Central memory CD8-positive, alpha-beta T cell (primary cell): ENCODE measurements around the gene ZSCAN21.
A peak's percentile ranks its signal among the peaks of the same experiment; 100 is the strongest.

Experiments used
- ATAC-seq: fragments of 150-1000 bp; cut with Tn5 transposase; replicated peaks from 2 replicates; pipeline ENCODE4 v1.10.0; 2022; ENCODE audit warnings: mild to moderate bottlenecking, moderate FRiP score, moderate number of reproducible peaks; ENCODE audit not compliant: poor library complexity, severe bottlenecking; ENCODE audit errors: extremely low read depth
- DNase-seq, 2 donors: peaks; one replicate each; pipeline ENCODE4 v3.0.0; 2021; ENCODE audit warnings: low spot score in 2 of 2
- H3K27ac Mint-ChIP-seq: one replicate; pipeline ENCODE4 v1.8.0; 2022; ENCODE audit warnings: low read depth, mild to moderate bottlenecking, moderate library complexity, mixed read lengths
- H3K27me3 Mint-ChIP-seq: one replicate; pipeline ENCODE4 v1.8.0; 2022; ENCODE audit warnings: mixed read lengths
- H3K36me3 Mint-ChIP-seq: one replicate; pipeline ENCODE4 v1.8.0; 2022; ENCODE audit warnings: mild to moderate bottlenecking, moderate library complexity, mixed read lengths; ENCODE audit not compliant: insufficient read depth
- H3K4me1 Mint-ChIP-seq: one replicate; pipeline ENCODE4 v1.8.0; 2022; ENCODE audit warnings: mixed read lengths
- H3K4me3 Mint-ChIP-seq: one replicate; pipeline ENCODE4 v1.8.0; 2022; ENCODE audit warnings: mild to moderate bottlenecking, moderate library complexity, mixed read lengths
- H3K9me3 Mint-ChIP-seq: one replicate; pipeline ENCODE4 v1.8.0; 2022; ENCODE audit warnings: mixed read lengths

ZSCAN21 gene

DNA sequence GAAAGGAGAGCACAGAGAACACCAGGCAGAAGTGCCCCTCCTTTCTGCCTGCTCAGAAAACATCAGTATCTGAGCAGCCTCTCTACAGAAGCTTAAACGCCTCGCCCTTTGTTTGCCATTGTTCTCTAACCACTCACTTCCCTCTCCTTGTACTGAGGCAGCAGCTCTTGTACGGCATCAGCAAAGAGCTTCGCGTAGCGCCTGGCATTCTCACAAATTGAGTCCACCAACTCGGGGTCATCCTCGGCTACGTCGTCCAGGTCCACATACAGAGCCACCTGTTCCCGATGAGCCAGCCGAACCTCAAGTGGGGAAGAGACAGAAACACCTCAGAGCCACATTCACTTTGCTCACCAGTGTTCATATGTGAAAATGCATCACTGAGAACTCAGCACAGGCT is 49.9 kb downstream of the ZSCAN21 start:
- Mint-ChIP-seq H3K4me1 (peaks cover 37% of the 10 kb centered on the region), H3K27me3 (no peaks in the 10 kb centered on the region), H3K9me3 (no peaks in the 10 kb centered on the region)

DNA sequence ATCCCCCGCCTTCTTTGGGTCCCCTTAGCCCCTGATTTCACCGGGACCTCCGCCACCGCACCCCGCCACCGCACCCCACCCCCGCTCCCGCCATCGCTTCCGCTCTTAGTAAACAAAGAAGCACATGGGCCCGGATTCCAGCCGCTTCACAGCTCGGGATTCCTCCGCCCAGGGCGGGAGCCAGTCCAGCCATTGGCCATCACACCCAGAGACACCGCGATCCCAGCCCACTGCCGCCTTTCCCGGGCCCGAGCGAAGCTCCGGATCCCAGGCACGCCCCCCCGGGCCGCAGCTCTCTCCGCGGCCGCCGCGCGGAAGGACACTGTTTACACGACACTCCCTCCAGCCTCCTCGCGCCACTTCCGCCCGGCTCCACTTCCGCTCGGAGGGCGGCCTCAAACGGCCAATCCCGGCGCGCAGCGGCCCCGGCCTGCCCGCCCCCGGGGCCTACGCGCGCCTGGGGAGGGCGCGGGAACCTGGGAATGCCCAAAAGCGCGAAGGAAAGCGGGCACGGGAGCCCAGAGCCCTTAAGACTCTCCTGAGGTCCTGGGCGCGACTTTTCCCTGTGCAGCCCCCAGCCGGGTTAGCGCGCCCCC is 50.9 kb downstream of the ZSCAN21 start:
- no peaks in the 10 kb centered on the region for H3K27me3 Mint-ChIP-seq
- H3K9me3 Mint-ChIP-seq = no peaks in the 10 kb centered on the region
- ATAC-seq (peak; percentile 84), DNase-seq (peak; percentile 82 to 86)
- peak overlapping the region; percentile 94 for H3K4me3 Mint-ChIP-seq
- H3K36me3 Mint-ChIP-seq = peaks cover 57% of the 10 kb centered on the region
- H3K27ac Mint-ChIP-seq = peak overlapping the region; percentile 97
- peaks cover 37% of the 10 kb centered on the region for H3K4me1 Mint-ChIP-seq

More for the DNA sequence above, 49.9 kb downstream of the ZSCAN21 start:
- Mint-ChIP-seq H3K4me3 (peak overlapping the region; percentile 94), H3K27ac (peak overlapping the region; percentile 97), H3K36me3 (peaks cover 60% of the 10 kb centered on the region)
- no peak for ATAC-seq
- DNase-seq = no peak

- Mint-ChIP-seq H3K27ac (peak within 1 kb of the TSS; percentile 97), H3K4me1 (peaks cover 37% of the 10 kb centered on the region), H3K27me3 (no peaks in the 10 kb centered on the region), H3K4me3 (peak within 1 kb of the TSS; percentile 94), H3K36me3 (peaks cover 55% of the 10 kb centered on the region), H3K9me3 (no peaks in the 10 kb centered on the region)
- DNase-seq (peak; percentile 87 to 91), ATAC-seq (peak; percentile 91)
Measured at GRCh38 chr7:100101016-100101862, 51.7 kb downstream of the ZSCAN21 start, which contains the start of the genes AP4M1 and MCM7. AP4M1 (plus strand) TSS chr7:100101643; CDS start chr7:100101715, 72 bp downstream. MCM7 (minus strand) TSS chr7:100101397; CDS start chr7:100101294, 103 bp downstream.

DNA sequence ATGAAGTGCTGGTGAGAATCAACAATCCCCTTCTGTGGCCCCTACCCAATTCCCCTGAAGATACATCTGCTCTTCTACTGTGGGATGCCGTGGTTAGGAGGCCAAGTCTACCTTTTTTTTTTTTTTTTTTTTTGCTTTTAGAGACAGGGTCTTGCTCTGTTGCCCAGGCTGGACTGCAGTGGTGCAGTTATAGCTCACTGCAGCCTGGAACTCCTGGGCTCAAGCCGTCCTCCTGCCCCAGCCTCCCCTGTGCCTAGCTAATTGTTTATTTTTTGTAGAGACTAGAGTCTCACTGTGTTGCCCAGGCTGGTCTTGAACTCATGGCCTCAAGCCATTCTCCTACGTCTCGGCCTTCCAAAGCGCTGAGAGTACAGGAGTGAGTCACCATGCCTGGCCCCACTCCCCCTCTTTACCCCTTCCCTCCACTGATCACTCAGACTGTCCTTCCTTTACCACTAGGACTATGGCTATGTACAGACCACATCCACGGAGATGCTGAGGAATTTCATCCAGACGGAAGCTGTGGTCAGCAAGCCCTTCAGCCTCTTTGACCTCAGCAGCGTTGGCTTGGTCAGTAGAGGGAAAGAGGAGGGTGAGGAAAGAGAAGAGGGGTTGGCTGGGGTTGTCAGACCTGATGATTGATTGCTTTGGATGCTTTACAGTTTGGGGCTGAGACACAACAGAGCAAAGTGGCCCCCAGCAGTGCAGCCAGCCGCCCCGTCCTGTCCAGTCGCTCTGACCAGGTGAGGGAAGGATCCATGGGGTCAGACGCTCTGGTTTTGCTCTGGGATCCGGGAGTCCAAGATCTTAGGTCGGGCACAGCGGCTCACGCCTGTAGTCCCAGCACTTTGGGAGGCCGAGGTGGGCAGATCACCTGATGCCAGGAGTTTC is 53.6 kb downstream of the ZSCAN21 start:
- Mint-ChIP-seq H3K27me3 (no peaks in the 10 kb centered on the region), H3K4me3 (peak overlapping the region; percentile 94), H3K4me1 (peaks cover 27% of the 10 kb centered on the region), H3K36me3 (peaks cover 47% of the 10 kb centered on the region), H3K9me3 (no peaks in the 10 kb centered on the region), H3K27ac (peak overlapping the region; percentile 29)
- ATAC-seq = no peak
- DNase-seq = no peak

- DNase-seq = no peak
- no peak for ATAC-seq
- H3K27ac Mint-ChIP-seq = no peak overlapping the region
- no peaks in the 10 kb centered on the region for H3K27me3 Mint-ChIP-seq
- peaks cover 35% of the 10 kb centered on the region for H3K36me3 Mint-ChIP-seq
- H3K4me1 Mint-ChIP-seq = peaks cover 5% of the 10 kb centered on the region
- H3K9me3 Mint-ChIP-seq = no peaks in the 10 kb centered on the region
- no peak overlapping the region for H3K4me3 Mint-ChIP-seq
Measured at GRCh38 chr7:100105534-100105933, 56.0 kb downstream of the ZSCAN21 start.

- no peak overlapping the region for H3K27ac Mint-ChIP-seq
- no peaks in the 10 kb centered on the region for H3K9me3 Mint-ChIP-seq
- DNase-seq (no peak), ATAC-seq (no peak)
- no peak overlapping the region for H3K4me3 Mint-ChIP-seq
- peaks cover 5% of the 10 kb centered on the region for H3K4me1 Mint-ChIP-seq
- no peaks in the 10 kb centered on the region for H3K27me3 Mint-ChIP-seq
- H3K36me3 Mint-ChIP-seq = peaks cover 37% of the 10 kb centered on the region
Measured at GRCh38 chr7:100106633-100107032, 57.1 kb downstream of the ZSCAN21 start.

- ATAC-seq = no peak
- no peaks in the 10 kb centered on the region for H3K9me3 Mint-ChIP-seq
- H3K27ac Mint-ChIP-seq = no peak overlapping the region
- no peak overlapping the region for H3K4me3 Mint-ChIP-seq
- peaks cover 5% of the 10 kb centered on the region for H3K4me1 Mint-ChIP-seq
- no peak for DNase-seq
- peaks cover 35% of the 10 kb centered on the region for H3K36me3 Mint-ChIP-seq
- no peaks in the 10 kb centered on the region for H3K27me3 Mint-ChIP-seq
Measured at GRCh38 chr7:100107125-100107737, 57.7 kb downstream of the ZSCAN21 start.

DNA sequence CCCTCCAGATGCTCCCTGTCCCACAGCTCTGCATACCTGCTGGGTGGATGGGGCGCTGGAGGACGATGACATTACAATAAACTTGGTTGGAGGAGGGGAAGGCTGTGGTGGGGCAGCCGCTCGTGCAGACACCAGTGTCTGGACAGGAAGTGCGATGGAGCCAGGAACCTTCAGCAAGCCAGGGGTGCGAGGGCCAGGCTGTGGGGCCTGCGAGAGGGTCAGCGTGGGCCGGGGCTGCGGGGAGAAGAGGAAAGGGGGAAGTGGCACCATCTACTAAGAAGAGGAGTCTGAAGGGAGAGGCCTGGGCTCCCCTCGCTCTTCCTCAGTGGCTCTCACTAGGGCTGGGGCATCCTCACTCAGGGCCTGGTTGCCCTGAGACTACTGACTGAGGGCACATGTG is 58.3 kb downstream of the ZSCAN21 start:
- H3K4me1 Mint-ChIP-seq = no peaks in the 10 kb centered on the region
- no peak for ATAC-seq
- no peak overlapping the region for H3K27ac Mint-ChIP-seq
- no peak for DNase-seq
- H3K36me3 Mint-ChIP-seq = peaks cover 41% of the 10 kb centered on the region
- no peaks in the 10 kb centered on the region for H3K27me3 Mint-ChIP-seq
- no peak overlapping the region for H3K4me3 Mint-ChIP-seq
- H3K9me3 Mint-ChIP-seq = no peaks in the 10 kb centered on the region

GRCh38 chr7:100109521-100110163 is 60.1 kb downstream of the ZSCAN21 start:
- Mint-ChIP-seq H3K36me3 (peaks cover 44% of the 10 kb centered on the region), H3K27me3 (no peaks in the 10 kb centered on the region), H3K4me3 (no peak overlapping the region), H3K9me3 (no peaks in the 10 kb centered on the region), H3K4me1 (no peaks in the 10 kb centered on the region), H3K27ac (no peak overlapping the region)
- ATAC-seq = no peak
- DNase-seq = no peak

- H3K4me3 Mint-ChIP-seq = no peak overlapping the region
- ATAC-seq (no peak), DNase-seq (no peak)
- no peak overlapping the region for H3K27ac Mint-ChIP-seq
- peaks cover 43% of the 10 kb centered on the region for H3K36me3 Mint-ChIP-seq
- H3K4me1 Mint-ChIP-seq = no peaks in the 10 kb centered on the region
- H3K27me3 Mint-ChIP-seq = no peaks in the 10 kb centered on the region
- no peaks in the 10 kb centered on the region for H3K9me3 Mint-ChIP-seq
Measured at GRCh38 chr7:100111156-100111555, 61.6 kb downstream of the ZSCAN21 start.

GRCh38 chr7:100111914-100112313 is 62.3 kb downstream of the ZSCAN21 start:
- H3K27ac Mint-ChIP-seq = no peak overlapping the region
- no peaks in the 10 kb centered on the region for H3K9me3 Mint-ChIP-seq
- H3K4me1 Mint-ChIP-seq = no peaks in the 10 kb centered on the region
- no peak for DNase-seq
- ATAC-seq = no peak
- no peak overlapping the region for H3K4me3 Mint-ChIP-seq
- H3K36me3 Mint-ChIP-seq = peaks cover 41% of the 10 kb centered on the region
- no peaks in the 10 kb centered on the region for H3K27me3 Mint-ChIP-seq
